HUES6 (cell line): ENCODE data around the gene ACKR4.

ENCODE experiments used
- H3K27ac ChIP-seq: 2 replicates; pipeline ENCODE4 v1.7.0; 2013; ENCODE audit warnings: low read depth, mild to moderate bottlenecking, low read length, inconsistent platforms
- H3K27me3 ChIP-seq: 2 replicates; pipeline ENCODE4 v1.6.1; 2013; ENCODE audit warnings: low read length; ENCODE audit not compliant: control insufficient read depth, insufficient read depth
- H3K36me3 ChIP-seq: 2 replicates; pipeline ENCODE4 v1.6.1; 2013; ENCODE audit warnings: low read length; ENCODE audit not compliant: control insufficient read depth, insufficient read depth
- H3K4me1 ChIP-seq: 2 replicates; pipeline ENCODE4 v1.6.1; 2013; ENCODE audit warnings: low read length; ENCODE audit not compliant: control insufficient read depth, insufficient read depth
- H3K4me3 ChIP-seq: 2 replicates; pipeline ENCODE4 v1.5.1; 2013; ENCODE audit warnings: low read depth, low read length
- H3K9ac ChIP-seq: one replicate; pipeline ENCODE4 v1.6.1; 2013; ENCODE audit warnings: mild to moderate bottlenecking, low read length
- H3K9me3 ChIP-seq: 2 replicates; pipeline ENCODE4 v1.6.1; 2013; ENCODE audit warnings: low read depth, low read length; ENCODE audit not compliant: control insufficient read depth, insufficient read depth

The ACKR4 gene

DNA sequence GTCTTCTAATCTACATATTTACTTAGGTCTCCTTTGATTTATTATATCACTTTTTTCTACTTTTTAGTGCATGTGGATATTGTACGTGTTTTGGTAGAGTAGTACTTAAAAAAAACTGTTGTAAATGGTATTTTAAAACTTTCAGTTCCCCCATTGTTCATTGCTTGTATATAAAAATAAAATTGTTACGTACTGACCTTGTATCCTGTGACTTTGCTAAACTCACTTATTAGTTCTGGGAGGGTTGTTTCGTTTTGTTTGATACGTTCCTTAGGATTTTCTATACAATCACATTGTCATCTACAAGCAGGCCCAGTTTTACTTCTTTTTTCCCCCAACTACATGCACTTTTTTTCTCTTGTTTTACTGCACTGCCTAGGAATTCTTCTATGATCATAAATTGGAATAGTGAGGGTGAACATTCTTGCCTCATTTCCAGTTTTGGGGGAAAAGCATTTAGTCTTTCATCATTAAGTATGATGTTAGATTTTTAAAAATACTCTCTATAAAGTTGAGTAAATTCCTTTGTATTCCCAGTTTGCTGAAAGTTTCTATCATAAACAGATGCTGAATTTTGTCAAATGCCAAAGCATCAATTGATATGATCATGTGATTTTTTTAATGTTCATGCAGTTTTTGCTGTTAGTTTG lies 33.5 kb upstream of the ACKR4 start:
- H3K36me3 ChIP-seq: no peaks in the 10 kb centered on the region
- no peak overlapping the region for H3K9ac ChIP-seq
- no peaks in the 10 kb centered on the region for H3K27me3 ChIP-seq
- H3K4me1 ChIP-seq: no peaks in the 10 kb centered on the region
- H3K9me3 ChIP-seq: no peaks in the 10 kb centered on the region
- no peak overlapping the region for H3K27ac ChIP-seq
- no peak overlapping the region for H3K4me3 ChIP-seq

DNA sequence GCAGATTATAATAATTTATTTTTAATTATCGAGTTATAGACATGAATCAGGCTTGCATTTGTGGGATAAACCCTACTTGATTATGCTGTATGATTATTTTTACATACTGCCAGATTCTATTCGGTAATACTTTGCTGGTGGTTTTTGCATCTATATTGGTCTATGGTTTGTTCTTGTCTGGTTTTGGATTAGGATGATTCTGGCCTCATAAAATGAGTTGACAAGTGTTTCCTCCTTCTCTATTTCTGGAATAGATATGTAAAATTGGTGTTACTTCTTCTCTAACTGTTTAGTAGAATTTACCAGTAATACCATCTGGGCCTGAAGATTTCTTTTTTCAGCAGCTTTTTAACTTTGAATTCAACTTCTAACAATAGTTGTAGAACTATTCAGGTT lies 33.0 kb upstream of the ACKR4 start:
- Histone ChIP-seq H3K4me1 (no peaks in the 10 kb centered on the region), H3K4me3 (no peak overlapping the region), H3K27me3 (no peaks in the 10 kb centered on the region), H3K36me3 (no peaks in the 10 kb centered on the region), H3K27ac (no peak overlapping the region), H3K9me3 (no peaks in the 10 kb centered on the region), H3K9ac (no peak overlapping the region)

DNA sequence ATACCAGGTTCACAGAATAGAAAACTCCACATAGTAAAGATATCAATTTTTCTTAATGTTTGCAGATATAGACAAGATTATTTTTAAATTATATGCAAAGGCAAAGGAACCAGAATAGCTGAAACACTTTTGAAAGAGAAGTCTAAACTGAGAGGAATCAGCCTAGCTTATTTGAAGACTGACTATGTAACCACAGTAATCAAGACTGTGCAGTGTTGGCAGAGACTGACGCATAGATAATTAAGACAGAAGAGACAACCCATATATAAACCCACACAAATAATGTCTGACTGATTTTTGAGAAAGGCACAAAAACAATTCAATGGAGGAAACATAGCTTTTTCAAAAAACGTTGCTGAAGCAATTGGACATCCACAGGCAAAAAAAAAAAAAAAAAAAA lies 28.6 kb upstream of the ACKR4 start:
- H3K36me3 ChIP-seq: peaks cover 6% of the 10 kb centered on the region; the same call in 1 of the 2 replicates
- no peak overlapping the region for H3K27ac ChIP-seq

GRCh38 chr3:132569153-132569552 lies 27.9 kb upstream of the ACKR4 start:
- Histone ChIP-seq H3K4me3 (no peak overlapping the region), H3K9ac (no peak overlapping the region), H3K27ac (no peak overlapping the region), H3K4me1 (no peaks in the 10 kb centered on the region), H3K36me3 (peaks cover 6% of the 10 kb centered on the region), H3K9me3 (peaks cover 8% of the 10 kb centered on the region; the same call in 1 of the 2 replicates), H3K27me3 (no peaks in the 10 kb centered on the region)

More for the DNA sequence above, 28.6 kb upstream of the ACKR4 start:
- Histone ChIP-seq H3K9me3 (peaks cover 8% of the 10 kb centered on the region; the same call in 1 of the 2 replicates), H3K27me3 (no peaks in the 10 kb centered on the region), H3K9ac (no peak overlapping the region), H3K4me3 (no peak overlapping the region), H3K4me1 (no peaks in the 10 kb centered on the region)

- H3K9ac ChIP-seq: no peak overlapping the region
- peaks cover 8% of the 10 kb centered on the region; the same call in 1 of the 2 replicates for H3K9me3 ChIP-seq
- H3K4me1 ChIP-seq: no peaks in the 10 kb centered on the region
- no peaks in the 10 kb centered on the region for H3K27me3 ChIP-seq
- no peak overlapping the region for H3K27ac ChIP-seq
- peaks cover 6% of the 10 kb centered on the region for H3K36me3 ChIP-seq
- H3K4me3 ChIP-seq: no peak overlapping the region
Observed at GRCh38 chr3:132569580-132569979, 27.5 kb upstream of the ACKR4 start.

GRCh38 chr3:132570016-132570415 lies 27.1 kb upstream of the ACKR4 start:
- H3K9ac ChIP-seq: no peak overlapping the region
- H3K4me3 ChIP-seq: no peak overlapping the region
- no peaks in the 10 kb centered on the region for H3K27me3 ChIP-seq
- H3K27ac ChIP-seq: no peak overlapping the region
- no peaks in the 10 kb centered on the region for H3K4me1 ChIP-seq
- H3K9me3 ChIP-seq: peaks cover 8% of the 10 kb centered on the region; the same call in 1 of the 2 replicates
- H3K36me3 ChIP-seq: peaks cover 6% of the 10 kb centered on the region

- H3K4me1 ChIP-seq: no peaks in the 10 kb centered on the region
- no peaks in the 10 kb centered on the region for H3K27me3 ChIP-seq
- peaks cover 8% of the 10 kb centered on the region; the same call in 1 of the 2 replicates for H3K9me3 ChIP-seq
- H3K27ac ChIP-seq: no peak overlapping the region
- H3K4me3 ChIP-seq: no peak overlapping the region
- peaks cover 18% of the 10 kb centered on the region for H3K36me3 ChIP-seq
- H3K9ac ChIP-seq: no peak overlapping the region
Observed at GRCh38 chr3:132573797-132574211, 23.3 kb upstream of the ACKR4 start.

- H3K4me1 ChIP-seq: no peaks in the 10 kb centered on the region
- no peaks in the 10 kb centered on the region for H3K36me3 ChIP-seq
- H3K9me3 ChIP-seq: no peaks in the 10 kb centered on the region
- H3K4me3 ChIP-seq: no peak overlapping the region
- no peak overlapping the region for H3K27ac ChIP-seq
- H3K9ac ChIP-seq: no peak overlapping the region
- H3K27me3 ChIP-seq: no peaks in the 10 kb centered on the region
Observed at GRCh38 chr3:132587401-132587800, 9.7 kb upstream of the ACKR4 start.

- Histone ChIP-seq H3K27ac (no peak overlapping the region), H3K4me3 (no peak overlapping the region), H3K27me3 (no peaks in the 10 kb centered on the region), H3K36me3 (no peaks in the 10 kb centered on the region), H3K9ac (no peak overlapping the region), H3K9me3 (no peaks in the 10 kb centered on the region), H3K4me1 (0 out of 2 replicates have a peak, but pooled peaks cover 5% of the 10 kb centered on the region)
Observed at GRCh38 chr3:132592216-132592615, 4.9 kb upstream of the ACKR4 start.

DNA sequence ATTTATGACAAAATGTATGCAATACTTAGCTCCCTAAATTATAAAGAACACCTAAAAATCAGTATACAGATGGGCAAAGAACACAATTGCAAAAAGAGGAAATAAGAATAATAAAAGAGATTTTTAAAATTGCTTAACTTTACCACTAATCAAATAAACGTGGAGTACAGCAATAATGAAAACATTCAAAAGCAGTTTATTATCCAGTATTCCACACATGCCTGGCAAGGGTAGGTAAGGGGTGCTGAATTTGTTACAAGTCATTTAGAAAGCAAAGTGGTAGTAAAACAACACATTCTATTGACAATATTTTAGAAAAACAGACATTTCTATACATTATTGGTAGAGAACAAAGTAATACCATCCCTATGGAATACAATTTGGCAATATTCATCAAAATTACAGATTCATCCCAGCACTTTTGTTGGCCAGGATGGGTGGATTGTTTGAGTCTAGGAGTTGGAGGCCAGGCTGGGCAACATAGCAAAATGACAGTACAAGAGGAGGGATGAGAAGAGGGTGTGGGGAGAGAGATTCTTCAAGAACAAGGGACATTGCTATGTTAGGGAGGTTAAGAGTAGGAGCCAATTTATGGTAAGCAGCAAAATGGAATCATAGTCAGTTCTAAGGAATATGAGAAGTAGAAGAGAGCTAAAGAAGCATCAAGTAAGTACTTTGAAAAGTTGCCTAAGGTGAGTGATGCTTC lies 3.7 kb upstream of the ACKR4 start:
- H3K9me3 ChIP-seq: no peaks in the 10 kb centered on the region
- no peak overlapping the region for H3K27ac ChIP-seq
- no peaks in the 10 kb centered on the region for H3K27me3 ChIP-seq
- no peak overlapping the region for H3K4me3 ChIP-seq
- no peak overlapping the region for H3K9ac ChIP-seq
- 0 out of 2 replicates have a peak, but pooled peaks cover 5% of the 10 kb centered on the region for H3K4me1 ChIP-seq
- peaks cover 3% of the 10 kb centered on the region; the same call in 1 of the 2 replicates for H3K36me3 ChIP-seq

GRCh38 chr3:132593947-132594323 lies 3.1 kb upstream of the ACKR4 start:
- Histone ChIP-seq H3K4me3 (no peak overlapping the region), H3K27ac (no peak overlapping the region), H3K4me1 (0 out of 2 replicates have a peak, but pooled peaks cover 5% of the 10 kb centered on the region), H3K9ac (no peak overlapping the region), H3K27me3 (no peaks in the 10 kb centered on the region), H3K36me3 (peaks cover 8% of the 10 kb centered on the region; the same call in 1 of the 2 replicates), H3K9me3 (no peaks in the 10 kb centered on the region)
